ENCODE results near the gene HYLS1.

- TF ChIP-seq CTCF (IDR thresholded peaks at IDR 0.05) (no peak), POLR2A (IDR thresholded peaks at IDR 0.05) (no peak)
These were observed 55.4 kb downstream of the HYLS1 start for GRCh38 chr11:125942771-125943428.

Data from Peyer's patch (tissue), 4 donors.